IMR-90 (cell line): ENCODE measurements around the gene TMEM239. TPM values are rescaled to one million over a fixed set of nuclear protein-coding genes. Genes with fewer than 3 reads are reported as not detected.

Source experiments
- ATAC-seq: fragments of 200-7000 bp; cut with Tn5 transposase; 2 replicates; pipeline ENCODE4 v1.9.1; 2020; ENCODE audit warnings: low read depth, mild to moderate bottlenecking, moderate library complexity
- BruUV-seq: library from RNA; stranded (reverse); fragments of 400-500 nt; replicated peaks from 2 replicates; lab custom pipeline; 2021; lab: Mats Ljungman, UMichigan
- CTCF ChIA-PET: fragments of 300-600 bp; formaldehyde crosslinking; extraction: SDS; loops from one replicate; lab custom pipeline; 2021; ENCODE audit warnings: antibody characterized with exemption; lab: Yijun Ruan, JAX
- POLR2A ChIA-PET: fragments of 300-600 bp; sonication (Branson Sonifier 250); formaldehyde crosslinking; loops from one replicate; lab custom pipeline; 2022; ENCODE audit warnings: antibody characterized with exemption; ENCODE audit not compliant: unreplicated experiment; lab: Charles Lee
- DNase-seq: peaks from one replicate; pipeline ENCODE4 v3.0.0; 2013
- H2AFZ ChIP-seq: replicated peaks from 2 replicates; pipeline ENCODE3; 2013; ENCODE audit warnings: low read length, mild to moderate bottlenecking; ENCODE audit not compliant: poor library complexity
- H2AK5ac ChIP-seq: 2 replicates; pipeline ENCODE4 v1.6.1; 2013; ENCODE audit warnings: low read depth, low read length, inconsistent platforms
- H2AK9ac ChIP-seq: replicated peaks from 2 replicates; pipeline ENCODE3; 2013; ENCODE audit warnings: mild to moderate bottlenecking, low read depth, low read length, moderate library complexity; ENCODE audit not compliant: poor library complexity
- H2BK120ac ChIP-seq: 2 replicates; pipeline ENCODE4 v1.6.1; 2013; ENCODE audit warnings: low read depth, low read length, inconsistent platforms
- H2BK15ac ChIP-seq: 3 replicates; pipeline ENCODE4 v1.6.1; 2013; ENCODE audit warnings: low read depth, low read length, inconsistent platforms
- H2BK20ac ChIP-seq: 2 replicates; pipeline ENCODE4 v1.6.1; 2013; ENCODE audit warnings: low read depth, mild to moderate bottlenecking, inconsistent platforms, low read length, moderate library complexity
- H2BK5ac ChIP-seq: 2 replicates; pipeline ENCODE4 v1.6.1; 2013; ENCODE audit warnings: mild to moderate bottlenecking, low read depth, low read length, inconsistent platforms; ENCODE audit not compliant: poor library complexity, severe bottlenecking
- H3K14ac ChIP-seq: replicated peaks from 2 replicates; pipeline ENCODE4 v1.6.1; 2013; ENCODE audit warnings: low read depth, low read length, inconsistent platforms
- H3K18ac ChIP-seq: 2 replicates; pipeline ENCODE4 v1.6.1; 2013; ENCODE audit warnings: low read depth, low read length, control low read depth
- H3K23ac ChIP-seq: 2 replicates; pipeline ENCODE4 v1.6.1; 2013; ENCODE audit warnings: low read depth, low read length, inconsistent platforms
- H3K27ac ChIP-seq: 2 replicates; pipeline ENCODE4 v1.5.1; 2013; ENCODE audit warnings: mild to moderate bottlenecking, control low read depth, low read length; ENCODE audit not compliant: insufficient read depth
- H3K27me3 ChIP-seq: 2 replicates; pipeline ENCODE4 v1.6.1; 2013; ENCODE audit warnings: low read length; ENCODE audit not compliant: control insufficient read depth, insufficient read depth
- H3K36me3 ChIP-seq: 2 replicates; pipeline ENCODE4 v1.6.1; 2013; ENCODE audit warnings: low read length, mixed read lengths; ENCODE audit not compliant: control insufficient read depth, insufficient read depth
- H3K4ac ChIP-seq: 2 replicates; pipeline ENCODE4 v1.6.1; 2013; ENCODE audit warnings: low read depth, low read length, inconsistent platforms
- H3K4me1 ChIP-seq: 2 replicates; pipeline ENCODE4 v1.6.1; 2013; ENCODE audit warnings: low read length, mixed read lengths; ENCODE audit not compliant: control insufficient read depth, insufficient read depth
- H3K4me2 ChIP-seq: 2 replicates; pipeline ENCODE4 v1.6.1; 2013; ENCODE audit warnings: low read depth, mild to moderate bottlenecking, control low read depth, low read length, moderate library complexity
- H3K4me3 ChIP-seq: 2 replicates; pipeline ENCODE4 v1.5.1; 2013; ENCODE audit warnings: low read depth, mild to moderate bottlenecking, control low read depth, low read length, moderate library complexity; ENCODE audit not compliant: insufficient read depth
- H3K56ac ChIP-seq: 2 replicates; pipeline ENCODE4 v1.6.1; 2013; ENCODE audit warnings: low read length, inconsistent platforms; ENCODE audit not compliant: insufficient read depth; ENCODE audit errors: extremely low read depth
- H3K79me1 ChIP-seq, 2 experiments: 2 replicates each; pipeline ENCODE4 v1.6.1; 2013; ENCODE audit warnings: low read length in 2 of 2, inconsistent platforms in 1 of 2, low read depth in 1 of 2
- H3K9ac ChIP-seq: 2 replicates; pipeline ENCODE4 v1.6.1; 2013; ENCODE audit warnings: low read depth, low read length, control low read depth
- H3K9me1 ChIP-seq: 2 replicates; pipeline ENCODE4 v1.6.1; 2013; ENCODE audit warnings: low read length, inconsistent platforms; ENCODE audit not compliant: insufficient read depth
- H3K9me3 ChIP-seq: 2 replicates; pipeline ENCODE4 v1.6.1; 2013; ENCODE audit warnings: low read length; ENCODE audit not compliant: control insufficient read depth, insufficient read depth
- H4K20me1 ChIP-seq: 2 replicates; pipeline ENCODE4 v1.6.1; 2013; ENCODE audit warnings: low read length, inconsistent platforms; ENCODE audit not compliant: insufficient read depth
- H4K5ac ChIP-seq: 2 replicates; pipeline ENCODE4 v1.6.1; 2013; ENCODE audit warnings: mild to moderate bottlenecking, low read depth, low read length, control low read depth
- H4K8ac ChIP-seq, 2 experiments: 2 replicates each; pipeline ENCODE4 v1.6.1; 2013; ENCODE audit warnings: low read depth in 2 of 2, low read length in 2 of 2, control low read depth in 1 of 2, inconsistent platforms in 1 of 2
- H4K91ac ChIP-seq: 2 replicates; pipeline ENCODE4 v1.6.1; 2013; ENCODE audit warnings: low read depth, low read length, inconsistent platforms; ENCODE audit not compliant: insufficient read depth
- BHLHE40 ChIP-seq: fragments of 150-350 bp; IDR thresholded peaks from 2 replicates; pipeline ENCODE4 v1.6.1; 2016; ENCODE audit warnings: mild to moderate bottlenecking, low read depth, low read length
- CEBPB ChIP-seq: IDR thresholded peaks from 2 replicates; pipeline ENCODE4 v1.6.1; 2012; ENCODE audit warnings: low read depth, low read length, improper control_type of control experiment
- CHD1 ChIP-seq: IDR thresholded peaks from 2 replicates; pipeline ENCODE4 v1.6.1; 2012; ENCODE audit warnings: low read depth, low read length, improper control_type of control experiment
- CTCF ChIP-seq: conservative IDR thresholded peaks from 2 replicates; pipeline ENCODE4 v1.5.1; 2012; ENCODE audit warnings: mild to moderate bottlenecking, low read depth, low read length, improper control_type of control experiment
- FOS ChIP-seq: fragments of 150-350 bp; IDR thresholded peaks from 2 replicates; pipeline ENCODE4 v1.6.1; 2016; ENCODE audit warnings: low read depth, low read length
- MAFK ChIP-seq: IDR thresholded peaks from 2 replicates; pipeline ENCODE4 v1.6.1; 2012; ENCODE audit warnings: low read depth, low read length, improper control_type of control experiment
- MAZ ChIP-seq: IDR thresholded peaks from 2 replicates; pipeline ENCODE4 v1.6.1; 2012; ENCODE audit warnings: low read depth, mild to moderate bottlenecking, low read length, improper control_type of control experiment, moderate library complexity, borderline replicate concordance
- MXI1 ChIP-seq: IDR thresholded peaks from 2 replicates; pipeline ENCODE4 v1.6.1; 2012; ENCODE audit warnings: low read depth, mild to moderate bottlenecking, low read length, moderate library complexity, borderline replicate concordance
- NFE2L2 ChIP-seq: fragments of 150-350 bp; IDR thresholded peaks from 2 replicates; pipeline ENCODE4 v1.6.1; 2016; ENCODE audit warnings: low read depth, mild to moderate bottlenecking, low read length
- POLR2A ChIP-seq: IDR thresholded peaks from 2 replicates; pipeline ENCODE4 v1.6.1; 2012; ENCODE audit warnings: mild to moderate bottlenecking, low read depth, low read length
- RCOR1 ChIP-seq: IDR thresholded peaks from 2 replicates; pipeline ENCODE4 v1.6.1; 2012; ENCODE audit warnings: mild to moderate bottlenecking, low read length, improper control_type of control experiment; ENCODE audit not compliant: insufficient replicate concordance
- RFX5 ChIP-seq: IDR thresholded peaks from 2 replicates; pipeline ENCODE4 v1.8.0; 2012; ENCODE audit warnings: low read depth, mild to moderate bottlenecking, low read length, moderate library complexity
- SMC3 ChIP-seq: fragments of 150-350 bp; IDR thresholded peaks from 2 replicates; pipeline ENCODE4 v1.6.1; 2016; ENCODE audit warnings: low read depth, mild to moderate bottlenecking, antibody characterized with exemption, low read length, moderate library complexity
- USF2 ChIP-seq: fragments of 150-350 bp; IDR thresholded peaks from 2 replicates; pipeline ENCODE4 v1.6.1; 2017; ENCODE audit warnings: mild to moderate bottlenecking, antibody characterized with exemption, low read length, low read depth
- WGBS, 2 experiments: methylation state at CpG; one replicate each; pipeline versions ENCODE4 v1.1.5 to v1.1.7; 2013; ENCODE audit warnings: missing lambda C conversion rate in 2 of 2; ENCODE audit not compliant: insufficient read length in 1 of 2; ENCODE audit errors: extremely low coverage in 2 of 2; 5-methylcytosine and 5-hydroxymethylcytosine counted together
- dilution Hi-C: fragments of 300-500 bp; cut with HindIII; formaldehyde crosslinking; loops from one replicate; pipeline ENCODE4 v1.14.3; 2018; ENCODE audit warnings: low sequenced_read_pairs; ENCODE audit not compliant: unreplicated experiment
- in situ Hi-C: fragments of 300-500 bp; cut with MboI; formaldehyde crosslinking; loops from 3 replicates; pipeline ENCODE4 v1.14.3; 2019; ENCODE audit warnings: low sequenced_read_pairs, inconsistent platforms, mixed read lengths
- intact Hi-C: fragments of 100-400 bp; cut with micrococcal nuclease; formaldehyde crosslinking; loops from 2 replicates; pipeline ENCODE4 v1.10.0; 2022
- polyA plus RNA-seq, 3 experiments: library from polyadenylated mRNA; depleted of rRNA; stranded (reverse); fragments of >200 nt; gene quantifications; 2 replicates each; pipeline ENCODE4 v1.2.3, GENCODE V29; 2012; ENCODE audit warnings: low replicate concordance in 1 of 3
- total RNA-seq: library from RNA; depleted of rRNA; stranded (reverse); fragments of >200 nt; gene quantifications from 2 replicates; pipeline ENCODE4 v1.2.3, GENCODE V29; 2012

The TMEM239 gene
- total and polyA plus RNA-seq, 2 of the 4 experiments (the other 2 are of a cell fraction), result 0.32 TPM; not detected in 1

GRCh38 chr20:2834401-2835110 lies 18.4 kb downstream of the TMEM239 start:
- Histone ChIP-seq H3K27ac (no peak overlapping the region), H2BK5ac (no peak overlapping the region), H3K56ac (no peak overlapping the region), H3K23ac (no peak overlapping the region), H4K5ac (no peak overlapping the region), H3K9me1 (peaks cover 24% of the 10 kb centered on the region), H4K91ac (no peak overlapping the region), H3K18ac (no peak overlapping the region), H3K79me1 (peaks cover 4 to 15% of the 10 kb centered on the region in 2 experiments; a peak in 3 of 4 replicates), H3K27me3 (no peaks in the 10 kb centered on the region), H4K8ac (no peak overlapping the region), H3K4me3 (no peak overlapping the region), H2AFZ (no peak overlapping the region), H3K4me2 (no peak overlapping the region), H2BK120ac (no peak overlapping the region), H2BK15ac (no peak overlapping the region), H3K9me3 (no peaks in the 10 kb centered on the region), H2AK5ac (no peak overlapping the region), H3K36me3 (peaks cover 26% of the 10 kb centered on the region), H2BK20ac (no peak overlapping the region), H3K9ac (no peak overlapping the region), H3K4ac (no peak overlapping the region), H2AK9ac (no peak overlapping the region), H4K20me1 (peaks cover 3% of the 10 kb centered on the region; the same call in 1 of the 2 replicates), H3K4me1 (peaks cover 7% of the 10 kb centered on the region; the same call in 1 of the 2 replicates), H3K14ac (no peak overlapping the region)
- no peak for ATAC-seq
- TF ChIP-seq NFE2L2 (no peak), SMC3 (no peak), MAFK (no peak), RCOR1 (no peak), CHD1 (no peak), BHLHE40 (no peak), RFX5 (no peak), CTCF (no peak), MXI1 (no peak), POLR2A (no peak), CEBPB (no peak), FOS (no peak), MAZ (no peak), USF2 (no peak)
- no TSS peak for BruUV-seq
- in situ Hi-C loops, result loop anchor here (25.0 kb wide), 1 partner anchor 322 kb away; the partner anchor contains the start of gene ZNF343
- intact Hi-C loops, result no loop called here
- dilution Hi-C loops, result no loop called here
- CTCF ChIA-PET, result no interaction called here
- DNase-seq, result no peak
- POLR2A ChIA-PET, result no interaction called here
- 95% methylated on average over 4 of the region's 14 CpGs; no CpG with 5 or more reads in 1 of the 2 experiments for WGBS, 2 experiments
